PC-9 (cell line): Measurements from ENCODE around the gene GALT.

Source experiments
- EZH2 ChIP-seq: fragments of 200-600 bp; sonication (generic); IDR thresholded peaks from 2 replicates; pipeline ENCODE4 v1.8.0; 2017; ENCODE audit warnings: antibody characterized with exemption, low read depth
- TF ChIP-seq, protein P1 (sequence below): fragments of 200-600 bp; sonication (generic); conservative IDR thresholded peaks from 2 replicates; pipeline ENCODE4 v1.6.1; 2017; ENCODE audit warnings: mixed run types, antibody characterized with exemption, mild to moderate bottlenecking, moderate library complexity

DNA sequence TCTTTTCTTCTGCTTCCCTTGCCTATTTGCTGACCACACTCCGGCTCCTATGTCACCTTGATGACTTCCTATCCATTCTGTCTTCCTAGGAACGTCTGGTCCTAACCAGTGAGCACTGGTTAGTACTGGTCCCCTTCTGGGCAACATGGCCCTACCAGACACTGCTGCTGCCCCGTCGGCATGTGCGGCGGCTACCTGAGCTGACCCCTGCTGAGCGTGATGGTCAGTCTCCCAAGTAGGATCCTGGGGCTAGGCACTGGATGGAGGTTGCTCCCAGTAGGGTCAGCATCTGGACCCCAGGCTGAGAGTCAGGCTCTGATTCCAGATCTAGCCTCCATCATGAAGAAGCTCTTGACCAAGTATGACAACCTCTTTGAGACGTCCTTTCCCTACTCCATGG lies 2.2 kb downstream of the GALT start:
- TF ChIP-seq, protein P1, sequence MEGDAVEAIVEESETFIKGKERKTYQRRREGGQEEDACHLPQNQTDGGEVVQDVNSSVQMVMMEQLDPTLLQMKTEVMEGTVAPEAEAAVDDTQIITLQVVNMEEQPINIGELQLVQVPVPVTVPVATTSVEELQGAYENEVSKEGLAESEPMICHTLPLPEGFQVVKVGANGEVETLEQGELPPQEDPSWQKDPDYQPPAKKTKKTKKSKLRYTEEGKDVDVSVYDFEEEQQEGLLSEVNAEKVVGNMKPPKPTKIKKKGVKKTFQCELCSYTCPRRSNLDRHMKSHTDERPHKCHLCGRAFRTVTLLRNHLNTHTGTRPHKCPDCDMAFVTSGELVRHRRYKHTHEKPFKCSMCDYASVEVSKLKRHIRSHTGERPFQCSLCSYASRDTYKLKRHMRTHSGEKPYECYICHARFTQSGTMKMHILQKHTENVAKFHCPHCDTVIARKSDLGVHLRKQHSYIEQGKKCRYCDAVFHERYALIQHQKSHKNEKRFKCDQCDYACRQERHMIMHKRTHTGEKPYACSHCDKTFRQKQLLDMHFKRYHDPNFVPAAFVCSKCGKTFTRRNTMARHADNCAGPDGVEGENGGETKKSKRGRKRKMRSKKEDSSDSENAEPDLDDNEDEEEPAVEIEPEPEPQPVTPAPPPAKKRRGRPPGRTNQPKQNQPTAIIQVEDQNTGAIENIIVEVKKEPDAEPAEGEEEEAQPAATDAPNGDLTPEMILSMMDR = no peak
- no peak for TF ChIP-seq EZH2
